Stimulated activated CD8-positive, alpha-beta memory T cell treated with anti-CD3 and anti-CD28 coated beads, Interleukin-12 subunit alpha, Interleukin-12 subunit beta, amount 100 ng/mL, for 4 hours (primary cell): ENCODE results near the gene DYSF.

Experiments used
- DNase-seq: peaks from one replicate; pipeline ENCODE4 v3.0.0-alpha.2; 2020; ENCODE audit warnings: low read depth

The DYSF gene

GRCh38 chr2:71734620-71735019, 281.3 kb downstream of the DYSF start:
- DNase-seq = no peak

- DNase-seq = no peak
Measured at GRCh38 chr2:71735676-71736075, 282.3 kb downstream of the DYSF start.
